ENCODE measurements around the gene BBC3.

Gene BBC3

DNA sequence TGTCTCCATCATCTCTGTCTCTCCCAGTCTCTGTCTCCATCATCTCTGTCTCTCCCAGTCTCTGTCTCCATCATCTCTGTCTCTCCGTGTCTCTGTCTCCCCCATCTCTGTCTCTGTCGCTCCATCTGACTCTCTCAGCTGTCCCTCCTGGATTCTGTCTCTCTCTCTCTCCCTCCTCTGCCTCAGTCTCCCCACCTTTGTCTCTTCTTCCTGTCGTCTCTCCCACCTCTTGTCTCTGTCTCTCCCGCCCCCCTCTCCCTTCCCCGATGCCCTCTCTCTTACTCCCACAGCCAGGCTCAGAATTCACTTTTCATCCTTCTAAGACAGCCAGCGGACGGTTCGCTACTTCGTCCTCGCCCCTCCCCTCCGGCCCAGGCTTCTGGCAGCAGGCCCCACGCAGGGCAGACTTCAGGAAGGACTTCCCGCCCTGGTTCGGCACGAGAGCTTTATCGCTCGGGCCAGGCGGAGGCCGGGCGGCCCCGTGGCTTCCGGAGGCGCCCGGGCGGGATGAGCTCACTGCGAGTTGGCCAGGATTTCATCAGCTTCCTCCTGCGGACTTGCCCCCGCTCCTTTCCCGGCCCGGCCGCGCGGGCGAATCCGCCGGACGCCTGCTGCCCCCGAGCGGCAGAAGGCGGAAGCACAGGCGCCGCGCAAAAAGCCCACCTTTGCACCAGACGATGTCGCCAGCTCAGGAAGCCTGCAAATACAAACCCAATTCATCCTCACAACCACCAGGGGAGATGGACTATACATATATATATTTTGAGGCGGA, 13.0 kb upstream of the BBC3 start:
- Histone ChIP-seq H3K79me1 (replicated peaks; ENCODE audit: low read length, poor library complexity, severe bottlenecking) (no peaks in the 10 kb centered on the region), H3K9me3 (ENCODE audit: control insufficient read depth, low read length) (no peaks in the 10 kb centered on the region), H3K4me1 (ENCODE audit: control insufficient read depth, insufficient read depth, low read depth, low read length) (peaks cover 36% of the 10 kb centered on the region), H4K91ac (ENCODE audit: low read length) (peak overlapping the region; percentile 95), H2AFZ (ENCODE audit: low read depth, low read length) (no peak overlapping the region), H3K36me3 (ENCODE audit: control insufficient read depth in 1 of 2, insufficient read depth in 2 of 2, low read depth in 1 of 2, low read length in 2 of 2) (no peaks in the 10 kb centered on the region), H3K14ac (ENCODE audit: low read length in 2 of 2) (no peak overlapping the region), H3K9ac (ENCODE audit: low read length) (peak overlapping the region; percentile 86), H4K8ac (ENCODE audit: low read length) (peak overlapping the region; percentile 81), H2BK120ac (ENCODE audit: low read depth, low read length) (no peak overlapping the region), H3K23ac (ENCODE audit: low read length in 2 of 2) (no peak overlapping the region), H3K4me3 (ENCODE audit: insufficient read depth in 1 of 2, low read depth in 1 of 2, low read length in 2 of 2) (peak overlapping the region; percentile 22 to 77), H3K4me2 (ENCODE audit: low read length, poor library complexity, severe bottlenecking) (peak overlapping the region; percentile 37), H3K4ac (ENCODE audit: low read depth in 1 of 2, low read length in 2 of 2) (peak overlapping the region in 1 of 2 experiments; percentile 3), H3K27ac (ENCODE audit: low read length, poor library complexity, severe bottlenecking) (peak overlapping the region; percentile 40), H3K18ac (ENCODE audit: low read depth in 1 of 2, low read length in 2 of 2) (peak overlapping the region; percentile 5 to 87), H2BK5ac (ENCODE audit: low read depth, low read length, poor library complexity, severe bottlenecking) (no peak overlapping the region), H2BK15ac (ENCODE audit: low read depth, poor library complexity, severe bottlenecking) (peak overlapping the region; percentile 75), H2BK12ac (ENCODE audit: low read length in 2 of 2) (peak overlapping the region; percentile 44 to 73), H2AK5ac (ENCODE audit: low read length, severe bottlenecking) (no peak overlapping the region), H3K27me3 (ENCODE audit: control insufficient read depth in 1 of 2, insufficient read depth in 1 of 2, low read length in 2 of 2) (peaks cover 0 to 11% of the 10 kb centered on the region in 2 experiments)
- WGBS: 4% methylated on average over 26 of the region's 46 CpGs
- DNase-seq: peak; percentile 98

DNA sequence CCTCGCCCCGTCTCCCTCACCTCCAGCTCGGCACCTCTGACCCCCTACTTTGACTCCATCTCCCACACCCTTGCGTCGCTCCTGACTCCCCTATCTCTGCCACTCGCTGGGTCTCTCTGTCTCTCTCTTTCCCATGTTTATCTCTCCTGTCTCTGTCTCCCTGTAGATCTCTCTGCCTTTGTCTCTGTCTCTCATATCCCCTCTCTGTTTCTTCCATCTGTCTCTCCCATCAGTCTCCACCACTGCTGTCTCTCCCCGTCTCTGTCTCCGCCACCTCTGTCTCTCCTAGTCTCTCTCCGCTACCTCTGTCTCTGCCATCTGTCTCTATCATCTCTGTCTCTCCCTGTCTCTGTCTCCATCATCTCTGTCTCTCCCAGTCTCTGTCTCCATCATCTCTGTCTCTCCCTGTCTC, 12.4 kb upstream of the BBC3 start:
- H3K9ac ChIP-seq (ENCODE audit: low read length): peak overlapping the region; percentile 86
- H2AFZ ChIP-seq (ENCODE audit: low read depth, low read length): no peak overlapping the region
- peaks cover 0 to 11% of the 10 kb centered on the region in 2 experiments for H3K27me3 ChIP-seq (ENCODE audit: control insufficient read depth in 1 of 2, insufficient read depth in 1 of 2, low read length in 2 of 2)
- H2BK12ac ChIP-seq (ENCODE audit: low read length in 2 of 2): peak overlapping the region; percentile 44 to 73
- H3K23ac ChIP-seq (ENCODE audit: low read length in 2 of 2): no peak overlapping the region
- H3K4me2 ChIP-seq (ENCODE audit: low read length, poor library complexity, severe bottlenecking): peak overlapping the region; percentile 39
- no peak overlapping the region for H3K14ac ChIP-seq (ENCODE audit: low read length in 2 of 2)
- H2BK15ac ChIP-seq (ENCODE audit: low read depth, poor library complexity, severe bottlenecking): peak overlapping the region; percentile 41
- peak overlapping the region; percentile 81 for H2BK120ac ChIP-seq (ENCODE audit: low read depth, low read length)
- H3K9me3 ChIP-seq (ENCODE audit: control insufficient read depth, low read length): no peaks in the 10 kb centered on the region
- H3K27ac ChIP-seq (ENCODE audit: low read length, poor library complexity, severe bottlenecking): peak overlapping the region; percentile 38
- peak overlapping the region; percentile 35 to 57 for H3K4ac ChIP-seq (ENCODE audit: low read depth in 1 of 2, low read length in 2 of 2)
- no peaks in the 10 kb centered on the region for H3K79me1 ChIP-seq (replicated peaks; ENCODE audit: low read length, poor library complexity, severe bottlenecking)
- peak overlapping the region; percentile 5 for H2AK5ac ChIP-seq (ENCODE audit: low read length, severe bottlenecking)
- peak overlapping the region; percentile 52 for H4K8ac ChIP-seq (ENCODE audit: low read length)
- peak overlapping the region; percentile 5 to 69 for H3K18ac ChIP-seq (ENCODE audit: low read depth in 1 of 2, low read length in 2 of 2)
- H3K4me3 ChIP-seq (ENCODE audit: insufficient read depth in 1 of 2, low read depth in 1 of 2, low read length in 2 of 2): peak overlapping the region in 1 of 2 experiments; percentile 77
- H3K36me3 ChIP-seq (ENCODE audit: control insufficient read depth in 1 of 2, insufficient read depth in 2 of 2, low read depth in 1 of 2, low read length in 2 of 2): no peaks in the 10 kb centered on the region
- peaks cover 39% of the 10 kb centered on the region for H3K4me1 ChIP-seq (ENCODE audit: control insufficient read depth, insufficient read depth, low read depth, low read length)
- WGBS: 16% methylated on average over 9 of the region's 9 CpGs
- no peak for DNase-seq
- no peak overlapping the region for H2BK5ac ChIP-seq (ENCODE audit: low read depth, low read length, poor library complexity, severe bottlenecking)
- H4K91ac ChIP-seq (ENCODE audit: low read length): peak overlapping the region; percentile 95

DNA sequence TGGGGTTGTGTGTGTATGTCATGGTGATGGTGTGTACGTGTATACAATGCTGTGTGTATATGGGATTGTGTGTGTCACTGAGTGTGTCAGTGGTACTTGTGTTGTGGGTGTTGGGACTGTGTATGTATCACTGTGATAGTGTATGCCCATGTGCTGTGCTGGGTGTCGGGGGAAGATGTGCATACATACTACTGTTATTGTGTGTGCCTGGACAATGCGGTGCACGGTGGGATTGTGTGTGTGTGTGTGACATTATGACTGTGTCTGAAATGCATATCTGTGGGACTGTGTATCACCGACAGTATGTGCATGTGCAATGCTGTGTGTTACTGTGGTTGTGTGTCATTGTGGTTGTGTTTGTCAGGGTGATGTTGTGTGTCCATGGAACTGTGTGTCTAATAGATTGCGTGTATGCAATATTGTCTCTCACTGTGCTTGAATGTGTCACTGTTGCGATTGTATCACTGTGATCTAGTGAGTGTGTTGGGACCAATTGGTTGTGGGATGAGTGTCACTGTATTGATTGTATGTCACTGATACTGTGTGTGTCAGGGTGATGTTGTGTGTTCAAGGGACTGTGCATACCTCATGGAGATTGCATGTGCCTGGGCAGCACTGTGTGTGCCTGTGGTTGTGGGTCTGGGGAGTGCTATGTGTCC, 11.0 kb upstream of the BBC3 start:
- Histone ChIP-seq H4K8ac (ENCODE audit: low read length) (peak overlapping the region; percentile 45), H2BK12ac (ENCODE audit: low read length in 2 of 2) (peak overlapping the region; percentile 78 to 98), H3K4me2 (ENCODE audit: low read length, poor library complexity, severe bottlenecking) (no peak overlapping the region), H3K9me3 (ENCODE audit: control insufficient read depth, low read length) (no peaks in the 10 kb centered on the region), H3K14ac (ENCODE audit: low read length in 2 of 2) (peak overlapping the region in 1 of 2 experiments; percentile 22), H3K27me3 (ENCODE audit: control insufficient read depth in 1 of 2, insufficient read depth in 1 of 2, low read length in 2 of 2) (peaks cover 0 to 11% of the 10 kb centered on the region in 2 experiments), H3K23ac (ENCODE audit: low read length in 2 of 2) (no peak overlapping the region), H3K36me3 (ENCODE audit: control insufficient read depth in 1 of 2, insufficient read depth in 2 of 2, low read depth in 1 of 2, low read length in 2 of 2) (no peaks in the 10 kb centered on the region), H2AK5ac (ENCODE audit: low read length, severe bottlenecking) (peak overlapping the region; percentile 38), H3K9ac (ENCODE audit: low read length) (no peak overlapping the region), H3K4me3 (ENCODE audit: insufficient read depth in 1 of 2, low read depth in 1 of 2, low read length in 2 of 2) (no peak overlapping the region), H3K27ac (ENCODE audit: low read length, poor library complexity, severe bottlenecking) (no peak overlapping the region), H3K18ac (ENCODE audit: low read depth in 1 of 2, low read length in 2 of 2) (peak overlapping the region; percentile 37 to 90), H2AFZ (ENCODE audit: low read depth, low read length) (no peak overlapping the region), H3K4me1 (ENCODE audit: control insufficient read depth, insufficient read depth, low read depth, low read length) (peaks cover 37% of the 10 kb centered on the region), H3K4ac (ENCODE audit: low read depth in 1 of 2, low read length in 2 of 2) (peak overlapping the region; percentile 10 to 31), H3K79me1 (replicated peaks; ENCODE audit: low read length, poor library complexity, severe bottlenecking) (no peaks in the 10 kb centered on the region), H4K91ac (ENCODE audit: low read length) (peak overlapping the region; percentile 94), H2BK15ac (ENCODE audit: low read depth, poor library complexity, severe bottlenecking) (no peak overlapping the region), H2BK120ac (ENCODE audit: low read depth, low read length) (no peak overlapping the region), H2BK5ac (ENCODE audit: low read depth, low read length, poor library complexity, severe bottlenecking) (no peak overlapping the region)
- DNase-seq: peak; percentile 56
- WGBS: 95% methylated on average over 7 of the region's 7 CpGs
